ENCODE results near the gene FAM169A. TPM values are rescaled to one million over a fixed set of nuclear protein-coding genes. Genes with fewer than 3 reads are reported as not detected.
"Not testable (repeated sequence)": the region's sequence is repeated elsewhere in the genome, so short reads cannot be mapped to it uniquely, and the experiment has no call there.

Gene FAM169A
- total RNA-seq, 1 donor from 2014 or later = 18.8 TPM

GRCh38 chr5:74816875-74817274 lies 49.3 kb downstream of the FAM169A start:
- DNase-seq (ENCODE audit: low read depth) = no peak
- no peaks in the 10 kb centered on the region for H3K36me3 ChIP-seq (ENCODE audit: control insufficient read depth, insufficient read depth, low read length)
- no peak for TF ChIP-seq CTCF (IDR thresholded peaks at IDR 0.05; ENCODE audit: insufficient read depth, low read length, poor library complexity, severe bottlenecking)
- H3K27me3 ChIP-seq (ENCODE audit: control insufficient read depth, insufficient read depth, low read length) = no peaks in the 10 kb centered on the region
- no peak overlapping the region for H3K4me3 ChIP-seq (ENCODE audit: low read depth, low read length)

- Histone ChIP-seq H3K27me3 (ENCODE audit: control insufficient read depth, insufficient read depth, low read length) (no peaks in the 10 kb centered on the region), H3K36me3 (ENCODE audit: control insufficient read depth, insufficient read depth, low read length) (no peaks in the 10 kb centered on the region), H3K4me3 (ENCODE audit: low read depth, low read length) (no peak overlapping the region)
- DNase-seq (ENCODE audit: low read depth) = no peak
- TF ChIP-seq CTCF (IDR thresholded peaks at IDR 0.05; ENCODE audit: insufficient read depth, low read length, poor library complexity, severe bottlenecking) = no peak
Measured at GRCh38 chr5:74810915-74811314, 55.3 kb downstream of the FAM169A start.

- Histone ChIP-seq H3K4me3 (ENCODE audit: low read depth, low read length) (no peak overlapping the region), H3K27me3 (ENCODE audit: control insufficient read depth, insufficient read depth, low read length) (no peaks in the 10 kb centered on the region), H3K36me3 (ENCODE audit: control insufficient read depth, insufficient read depth, low read length) (no peaks in the 10 kb centered on the region)
- DNase-seq (ENCODE audit: low read depth) = no peak
- no peak for TF ChIP-seq CTCF (IDR thresholded peaks at IDR 0.05; ENCODE audit: insufficient read depth, low read length, poor library complexity, severe bottlenecking)
Measured at GRCh38 chr5:74801941-74802340, 64.2 kb downstream of the FAM169A start.

- no peak for TF ChIP-seq CTCF (IDR thresholded peaks at IDR 0.05; ENCODE audit: insufficient read depth, low read length, poor library complexity, severe bottlenecking)
- Histone ChIP-seq H3K4me3 (ENCODE audit: low read depth, low read length) (no peak overlapping the region), H3K27me3 (ENCODE audit: control insufficient read depth, insufficient read depth, low read length) (no peaks in the 10 kb centered on the region), H3K36me3 (ENCODE audit: control insufficient read depth, insufficient read depth, low read length) (no peaks in the 10 kb centered on the region)
- no peak for DNase-seq (ENCODE audit: low read depth)
Measured at GRCh38 chr5:74801197-74801596, 65.0 kb downstream of the FAM169A start.

GRCh38 chr5:74798977-74799911 lies 66.9 kb downstream of the FAM169A start:
- Histone ChIP-seq H3K36me3 (ENCODE audit: control insufficient read depth, insufficient read depth, low read length) (no peaks in the 10 kb centered on the region), H3K27me3 (ENCODE audit: control insufficient read depth, insufficient read depth, low read length) (no peaks in the 10 kb centered on the region), H3K4me3 (ENCODE audit: low read depth, low read length) (no peak overlapping the region)
- DNase-seq (ENCODE audit: low read depth) = peak; percentile 52
- no peak for TF ChIP-seq CTCF (IDR thresholded peaks at IDR 0.05; ENCODE audit: insufficient read depth, low read length, poor library complexity, severe bottlenecking)

GRCh38 chr5:74791669-74792068 lies 74.5 kb downstream of the FAM169A start:
- H3K4me3 ChIP-seq (ENCODE audit: low read depth, low read length); H3K27me3 ChIP-seq (ENCODE audit: control insufficient read depth, insufficient read depth, low read length); DNase-seq (ENCODE audit: low read depth): not testable (repeated sequence)

More at GRCh38 chr5:74791669-74792068, 74.5 kb downstream of the FAM169A start:
- not testable (repeated sequence) for H3K36me3 ChIP-seq (ENCODE audit: control insufficient read depth, insufficient read depth, low read length)

All from kidney epithelial cell (primary cell).